ENCODE measurements around the gene CRELD2.

DNA sequence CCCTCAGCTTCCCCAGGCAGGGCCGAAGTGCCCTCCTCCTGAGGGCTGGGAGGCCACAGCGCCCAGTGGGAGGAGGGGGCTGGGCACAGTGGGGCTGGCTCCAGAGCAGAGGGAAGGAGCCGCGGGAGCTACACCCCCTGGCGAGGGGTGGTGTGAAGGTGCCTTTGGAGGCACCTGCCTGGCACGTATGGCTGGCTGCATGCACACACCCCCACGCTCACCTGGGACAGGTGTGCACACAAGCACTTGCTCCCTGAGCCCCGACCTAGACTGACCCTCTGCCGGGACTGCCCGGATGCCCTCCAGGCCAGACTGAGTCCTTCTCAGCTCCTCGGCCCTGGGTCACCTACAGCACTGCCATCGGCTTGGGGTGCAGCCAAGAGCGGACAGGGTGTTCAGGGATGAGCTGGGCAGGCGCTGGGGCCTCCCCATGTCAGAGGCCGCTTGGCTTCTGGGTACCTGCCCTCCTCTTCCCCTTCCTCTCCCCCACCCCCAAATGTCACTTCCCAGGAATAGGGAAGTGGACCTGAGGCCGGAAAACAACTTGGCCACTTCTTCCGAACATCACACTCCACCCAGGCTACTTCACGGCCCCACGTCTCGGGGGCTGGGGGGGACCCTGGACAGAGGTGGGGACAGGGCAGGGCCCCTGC lies 34.7 kb downstream of the CRELD2 start:
- TF ChIP-seq POLR2AphosphoS5 (IDR thresholded peaks at IDR 0.05) = no peak
- TF ChIP-seq, protein P1, sequence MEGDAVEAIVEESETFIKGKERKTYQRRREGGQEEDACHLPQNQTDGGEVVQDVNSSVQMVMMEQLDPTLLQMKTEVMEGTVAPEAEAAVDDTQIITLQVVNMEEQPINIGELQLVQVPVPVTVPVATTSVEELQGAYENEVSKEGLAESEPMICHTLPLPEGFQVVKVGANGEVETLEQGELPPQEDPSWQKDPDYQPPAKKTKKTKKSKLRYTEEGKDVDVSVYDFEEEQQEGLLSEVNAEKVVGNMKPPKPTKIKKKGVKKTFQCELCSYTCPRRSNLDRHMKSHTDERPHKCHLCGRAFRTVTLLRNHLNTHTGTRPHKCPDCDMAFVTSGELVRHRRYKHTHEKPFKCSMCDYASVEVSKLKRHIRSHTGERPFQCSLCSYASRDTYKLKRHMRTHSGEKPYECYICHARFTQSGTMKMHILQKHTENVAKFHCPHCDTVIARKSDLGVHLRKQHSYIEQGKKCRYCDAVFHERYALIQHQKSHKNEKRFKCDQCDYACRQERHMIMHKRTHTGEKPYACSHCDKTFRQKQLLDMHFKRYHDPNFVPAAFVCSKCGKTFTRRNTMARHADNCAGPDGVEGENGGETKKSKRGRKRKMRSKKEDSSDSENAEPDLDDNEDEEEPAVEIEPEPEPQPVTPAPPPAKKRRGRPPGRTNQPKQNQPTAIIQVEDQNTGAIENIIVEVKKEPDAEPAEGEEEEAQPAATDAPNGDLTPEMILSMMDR (IDR thresholded peaks at IDR 0.05) = no peak

Measured in suprapubic skin (tissue), 3 donors.